Femur (tissue), 1 donor: ENCODE results near the gene KIFC1.

Experiments
- DNase-seq: peaks from one replicate; pipeline ENCODE4 v3.0.0-alpha.2; 2017

Gene KIFC1

GRCh38 chr6:33427585-33428223, 36.1 kb downstream of the KIFC1 start:
- peak; percentile 62 for DNase-seq

GRCh38 chr6:33428224-33428965, 36.8 kb downstream of the KIFC1 start:
- DNase-seq = peak; percentile 44

- DNase-seq = no peak
Observed at GRCh38 chr6:33428966-33429749, 37.5 kb downstream of the KIFC1 start.

- DNase-seq = no peak
Observed at GRCh38 chr6:33429750-33430052, 38.1 kb downstream of the KIFC1 start.

- DNase-seq = no peak
Observed at GRCh38 chr6:33430334-33430733, 38.7 kb downstream of the KIFC1 start.

GRCh38 chr6:33430991-33431879, 39.6 kb downstream of the KIFC1 start:
- peak; percentile 88 for DNase-seq

GRCh38 chr6:33431880-33432541, 40.4 kb downstream of the KIFC1 start:
- DNase-seq = peak; percentile 36

- DNase-seq = no peak
Observed at GRCh38 chr6:33432546-33432945, 40.9 kb downstream of the KIFC1 start.

GRCh38 chr6:33433001-33433543, 41.4 kb downstream of the KIFC1 start:
- no peak for DNase-seq

GRCh38 chr6:33433544-33434191, 42.0 kb downstream of the KIFC1 start:
- DNase-seq = peak; percentile 61

GRCh38 chr6:33434961-33435360, 43.3 kb downstream of the KIFC1 start:
- DNase-seq = no peak

GRCh38 chr6:33437666-33438065, 46.0 kb downstream of the KIFC1 start:
- no peak for DNase-seq

- DNase-seq = no peak
Observed at GRCh38 chr6:33438978-33439594, 47.5 kb downstream of the KIFC1 start.

GRCh38 chr6:33439956-33440648, 48.5 kb downstream of the KIFC1 start:
- DNase-seq = no peak

- DNase-seq = no peak
Observed at GRCh38 chr6:33440649-33441309, 49.2 kb downstream of the KIFC1 start.

GRCh38 chr6:33441457-33441856, 49.8 kb downstream of the KIFC1 start:
- DNase-seq = no peak

- DNase-seq = no peak
Observed at GRCh38 chr6:33442283-33442682, 50.7 kb downstream of the KIFC1 start.

GRCh38 chr6:33443025-33443424, 51.4 kb downstream of the KIFC1 start:
- DNase-seq = peak; percentile 16

- DNase-seq = peak; percentile 16
Observed at GRCh38 chr6:33443619-33444504, 52.2 kb downstream of the KIFC1 start.
